GM23338 (cell line): ENCODE data around the gene PCSK2. TPM values are rescaled to one million over a fixed set of nuclear protein-coding genes. Genes with fewer than 3 reads are reported as not detected.

Source experiments
- ATAC-seq: fragments of 200-7000 bp; cut with Tn5 transposase; 3 replicates; pipeline ENCODE4 v1.9.1; 2020
- DNase-seq: peaks from one replicate; pipeline ENCODE4 v3.0.0-alpha.2; 2015; ENCODE audit warnings: low spot score
- H2AFZ ChIP-seq: fragments of 200-600 bp; sonication (generic); 2 replicates; pipeline ENCODE4 v1.8.0; 2016; ENCODE audit warnings: antibody characterized with exemption, mild to moderate bottlenecking, moderate library complexity
- H3F3A ChIP-seq: fragments of 200-600 bp; sonication (generic); replicated peaks from 2 replicates; pipeline ENCODE4 v1.8.0; 2017; ENCODE audit warnings: antibody characterized with exemption, mixed run types, low read depth
- H3K27ac ChIP-seq: fragments of 200-600 bp; sonication (generic); 2 replicates; pipeline ENCODE4 v1.6.1; 2016; ENCODE audit warnings: low read depth
- H3K27me3 ChIP-seq: fragments of 200-600 bp; sonication (generic); 2 replicates; pipeline ENCODE4 v1.8.0; 2016; ENCODE audit warnings: mild to moderate bottlenecking, mixed run types, moderate library complexity; ENCODE audit not compliant: insufficient read depth
- H3K36me3 ChIP-seq: fragments of 200-600 bp; sonication (generic); 2 replicates; pipeline ENCODE4 v1.8.0; 2016; ENCODE audit warnings: mild to moderate bottlenecking; ENCODE audit not compliant: insufficient read depth
- H3K4me1 ChIP-seq: fragments of 200-600 bp; sonication (generic); 2 replicates; pipeline ENCODE4 v1.8.0; 2016; ENCODE audit warnings: mild to moderate bottlenecking, moderate library complexity; ENCODE audit not compliant: insufficient read depth
- H3K4me2 ChIP-seq: fragments of 200-600 bp; sonication (generic); 2 replicates; pipeline ENCODE4 v1.7.1; 2017; ENCODE audit warnings: mixed run types
- H3K4me3 ChIP-seq: fragments of 200-600 bp; sonication (generic); 2 replicates; pipeline ENCODE4 v1.6.1; 2016; ENCODE audit warnings: mixed run types
- H3K79me2 ChIP-seq: fragments of 200-600 bp; sonication (generic); replicated peaks from 2 replicates; pipeline ENCODE4 v1.8.0; 2017; ENCODE audit warnings: mild to moderate bottlenecking; ENCODE audit not compliant: insufficient read depth
- H3K9me2 ChIP-seq: fragments of 200-600 bp; sonication (generic); 2 replicates; pipeline ENCODE4 v1.8.0; 2017; ENCODE audit not compliant: insufficient read depth
- H4K20me1 ChIP-seq: fragments of 200-600 bp; sonication (generic); replicated peaks from 2 replicates; pipeline ENCODE4 v1.8.0; 2017; ENCODE audit warnings: mild to moderate bottlenecking; ENCODE audit not compliant: insufficient read depth
- H3K27ac Mint-ChIP-seq: 2 replicates; pipeline ENCODE4 v1.8.0; 2020; ENCODE audit warnings: inconsistent platforms, mild to moderate bottlenecking, moderate library complexity, mixed read lengths
- H3K27me3 Mint-ChIP-seq: 3 replicates; pipeline ENCODE4 v1.8.0; 2022; ENCODE audit warnings: low read depth, mild to moderate bottlenecking, moderate library complexity, mixed read lengths, inconsistent platforms; ENCODE audit not compliant: insufficient read depth, poor library complexity
- H3K36me3 Mint-ChIP-seq: 3 replicates; pipeline ENCODE4 v1.8.0; 2021; ENCODE audit warnings: low read depth, mild to moderate bottlenecking, inconsistent platforms, moderate library complexity, mixed read lengths
- H3K4me1 Mint-ChIP-seq: 3 replicates; pipeline ENCODE4 v1.8.0; 2020; ENCODE audit warnings: mild to moderate bottlenecking, inconsistent platforms, mixed read lengths
- H3K4me3 Mint-ChIP-seq: 3 replicates; pipeline ENCODE4 v1.8.0; 2021; ENCODE audit warnings: moderate library complexity, mild to moderate bottlenecking, inconsistent platforms, mixed read lengths
- H3K9me3 Mint-ChIP-seq: 3 replicates; pipeline ENCODE4 v1.8.0; 2020; ENCODE audit warnings: moderate library complexity, mild to moderate bottlenecking, inconsistent platforms, mixed read lengths
- CREB1 ChIP-seq: fragments of 250-450 bp; sonication (Bioruptor Pico); IDR thresholded peaks from 2 replicates; pipeline ENCODE4 v1.5.0; 2020; ENCODE audit warnings: low read depth, mild to moderate bottlenecking, moderate library complexity
- EZH2 ChIP-seq: fragments of 200-600 bp; sonication (generic); IDR thresholded peaks from one replicate; pipeline ENCODE4 v1.8.0; 2017; ENCODE audit warnings: antibody characterized with exemption, mild to moderate bottlenecking, low read depth; ENCODE audit not compliant: unreplicated experiment
- EZH2phosphoT487 ChIP-seq: fragments of 200-600 bp; sonication (generic); IDR thresholded peaks from one replicate; pipeline ENCODE4 v1.8.1; 2018; ENCODE audit warnings: antibody characterized with exemption; ENCODE audit not compliant: unreplicated experiment
- JUNB ChIP-seq: IDR thresholded peaks from one replicate; pipeline ENCODE4 v1.6.1; 2016; ENCODE audit warnings: antibody characterized with exemption; ENCODE audit not compliant: unreplicated experiment
- NANOG ChIP-seq: IDR thresholded peaks from 2 replicates; pipeline ENCODE4 v1.6.1; 2016; ENCODE audit warnings: antibody characterized with exemption, borderline replicate concordance
- POLR2AphosphoS5 ChIP-seq: IDR thresholded peaks from 2 replicates; pipeline ENCODE4 v1.6.1; 2016; ENCODE audit warnings: antibody characterized with exemption, low read depth
- STAT1 ChIP-seq: IDR thresholded peaks from one replicate; pipeline ENCODE4 v1.6.1; 2016; ENCODE audit warnings: antibody characterized with exemption; ENCODE audit not compliant: unreplicated experiment
- ZNF114 ChIP-seq: fragments of 250-450 bp; sonication (Bioruptor Pico); IDR thresholded peaks from 2 replicates; pipeline ENCODE4 v1.5.0; 2020; ENCODE audit warnings: mild to moderate bottlenecking, moderate library complexity
- ZNF331 ChIP-seq: fragments of 250-450 bp; sonication (Bioruptor Pico); IDR thresholded peaks from 2 replicates; pipeline ENCODE4 v1.5.0; 2020; ENCODE audit warnings: low read depth, mild to moderate bottlenecking, moderate library complexity
- polyA plus RNA-seq: library from polyadenylated mRNA; unstranded; fragments of >200 nt; fragmentation: Nextera tagmentation; extraction: Ambion mirVana; gene quantifications from 2 replicates; pipeline ENCODE4 v1.2.1, GENCODE V29; 2016
- total RNA-seq: library from RNA; depleted of rRNA; stranded (reverse); fragments of >200 nt; shearing (Covaris generic); gene quantifications from 2 replicates; pipeline ENCODE4 v1.2.3, GENCODE V29; 2014
- TF ChIP-seq, protein P1 (sequence below), 2 experiments: fragments of 200-600 bp in 1 of 2; sonication (generic) in 1 of 2; conservative IDR thresholded peaks; 2 replicates each; pipeline versions ENCODE4 v1.5.1 to v1.6.1; 2016 to 2017; ENCODE audit warnings: antibody characterized with exemption in 2 of 2, low read depth in 2 of 2, mild to moderate bottlenecking in 2 of 2, moderate library complexity in 1 of 2
- TF ChIP-seq, protein P2 (sequence below): IDR thresholded peaks from one replicate; pipeline ENCODE4 v1.6.1; 2018; ENCODE audit warnings: antibody characterized with exemption; ENCODE audit not compliant: unreplicated experiment

PCSK2 gene
- total and polyA plus RNA-seq, 2 experiments from 2014 or later = 0.37 to 1.1 TPM

DNA sequence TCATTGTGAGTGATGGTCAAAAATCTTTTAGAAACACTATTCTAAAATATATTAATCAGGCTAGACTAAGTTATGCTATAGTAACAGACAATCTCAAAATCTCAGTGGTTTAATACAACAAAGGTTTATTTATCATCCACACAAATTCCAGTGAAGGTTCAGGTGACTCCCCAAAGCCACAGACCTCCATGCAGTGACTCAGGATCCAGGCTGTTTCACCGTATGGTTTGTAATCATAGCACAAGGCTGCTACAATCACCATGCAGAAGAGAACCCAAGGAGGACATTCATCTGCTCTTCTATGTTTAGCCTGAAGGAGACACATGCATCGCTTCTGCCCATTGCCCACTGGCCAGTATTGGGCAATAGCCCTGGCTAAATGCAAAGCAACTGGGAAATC lies 258.2 kb downstream of the PCSK2 start:
- H2AFZ ChIP-seq = no peak overlapping the region
- DNase-seq (no peak), ATAC-seq (no peak)
- no peak overlapping the region for H3K4me3 ChIP-seq
- Mint-ChIP-seq H3K27me3 (no peaks in the 10 kb centered on the region), H3K4me1 (no peaks in the 10 kb centered on the region), H3K4me3 (no peak overlapping the region), H3K27ac (no peak overlapping the region), H3K36me3 (no peaks in the 10 kb centered on the region), H3K9me3 (no peaks in the 10 kb centered on the region)
- H4K20me1 ChIP-seq = no peaks in the 10 kb centered on the region
- H3K4me2 ChIP-seq = no peak overlapping the region
- no peak for TF ChIP-seq CREB1 (CRISPR knock-in tag)
- no peak for TF ChIP-seq ZNF331
- no peak for TF ChIP-seq JUNB
- TF ChIP-seq POLR2AphosphoS5 = no peak
- TF ChIP-seq, protein P1, sequence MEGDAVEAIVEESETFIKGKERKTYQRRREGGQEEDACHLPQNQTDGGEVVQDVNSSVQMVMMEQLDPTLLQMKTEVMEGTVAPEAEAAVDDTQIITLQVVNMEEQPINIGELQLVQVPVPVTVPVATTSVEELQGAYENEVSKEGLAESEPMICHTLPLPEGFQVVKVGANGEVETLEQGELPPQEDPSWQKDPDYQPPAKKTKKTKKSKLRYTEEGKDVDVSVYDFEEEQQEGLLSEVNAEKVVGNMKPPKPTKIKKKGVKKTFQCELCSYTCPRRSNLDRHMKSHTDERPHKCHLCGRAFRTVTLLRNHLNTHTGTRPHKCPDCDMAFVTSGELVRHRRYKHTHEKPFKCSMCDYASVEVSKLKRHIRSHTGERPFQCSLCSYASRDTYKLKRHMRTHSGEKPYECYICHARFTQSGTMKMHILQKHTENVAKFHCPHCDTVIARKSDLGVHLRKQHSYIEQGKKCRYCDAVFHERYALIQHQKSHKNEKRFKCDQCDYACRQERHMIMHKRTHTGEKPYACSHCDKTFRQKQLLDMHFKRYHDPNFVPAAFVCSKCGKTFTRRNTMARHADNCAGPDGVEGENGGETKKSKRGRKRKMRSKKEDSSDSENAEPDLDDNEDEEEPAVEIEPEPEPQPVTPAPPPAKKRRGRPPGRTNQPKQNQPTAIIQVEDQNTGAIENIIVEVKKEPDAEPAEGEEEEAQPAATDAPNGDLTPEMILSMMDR (conservative IDR thresholded peaks at IDR 0.05; ENCODE audit: low read depth in 2 of 2) = no peak
- no peaks in the 10 kb centered on the region for H3F3A ChIP-seq
- no peaks in the 10 kb centered on the region for H3K9me2 ChIP-seq
- no peaks in the 10 kb centered on the region for H3K79me2 ChIP-seq
- no peaks in the 10 kb centered on the region for H3K27me3 ChIP-seq
- no peaks in the 10 kb centered on the region for H3K4me1 ChIP-seq
- no peaks in the 10 kb centered on the region for H3K36me3 ChIP-seq
- H3K27ac ChIP-seq = no peak overlapping the region

DNA sequence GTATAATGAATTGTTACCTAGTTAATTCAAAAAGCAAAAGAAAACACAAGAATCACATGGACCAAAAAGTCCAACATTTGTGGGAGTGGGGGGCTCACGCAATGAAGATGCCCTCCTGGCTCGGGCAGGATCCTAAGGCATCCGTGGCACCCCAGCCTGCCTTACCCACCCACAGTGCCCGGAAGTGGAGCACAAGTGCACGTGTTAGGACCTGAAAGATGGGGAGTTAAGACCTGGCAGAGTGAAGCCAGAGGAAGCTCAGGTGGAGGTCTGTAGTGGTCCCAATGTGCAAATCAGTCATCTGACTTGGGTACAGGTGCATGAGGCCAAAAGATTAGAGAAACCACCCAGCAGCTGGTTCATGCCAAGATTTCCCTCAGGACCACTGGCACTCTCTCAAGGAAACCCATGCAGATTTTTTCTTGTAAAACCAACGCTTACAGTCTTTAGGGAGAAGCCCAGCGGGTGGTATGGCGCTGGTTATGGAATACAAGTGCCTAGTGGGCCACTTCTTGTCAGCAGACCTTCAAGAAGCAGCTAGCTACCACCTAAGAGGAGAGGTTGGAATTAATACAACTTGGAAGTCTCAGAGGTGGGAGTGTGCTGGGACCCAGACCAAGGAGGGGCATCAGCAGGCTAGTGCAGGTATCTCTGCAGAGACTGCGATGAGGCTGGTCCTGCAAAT lies 262.2 kb downstream of the PCSK2 start:
- no peak overlapping the region for H3K4me3 Mint-ChIP-seq
- H3K36me3 Mint-ChIP-seq = no peaks in the 10 kb centered on the region; the same call in 2 of the 3 replicates
- H3K27me3 ChIP-seq = no peaks in the 10 kb centered on the region
- ATAC-seq (no peak), DNase-seq (no peak)
- no peak overlapping the region for H3K4me2 ChIP-seq
- no peaks in the 10 kb centered on the region for H3K9me3 Mint-ChIP-seq
- no peaks in the 10 kb centered on the region for H3K4me1 ChIP-seq
- H3F3A ChIP-seq = no peaks in the 10 kb centered on the region
- H3K9me2 ChIP-seq = no peaks in the 10 kb centered on the region
- H3K79me2 ChIP-seq = no peaks in the 10 kb centered on the region
- H4K20me1 ChIP-seq = no peaks in the 10 kb centered on the region
- H3K27me3 Mint-ChIP-seq = no peaks in the 10 kb centered on the region
- no peak overlapping the region for H3K27ac Mint-ChIP-seq
- H3K36me3 ChIP-seq = no peaks in the 10 kb centered on the region
- H2AFZ ChIP-seq = no peak overlapping the region
- no peaks in the 10 kb centered on the region for H3K4me1 Mint-ChIP-seq
- no peak overlapping the region for H3K4me3 ChIP-seq
- no peak overlapping the region for H3K27ac ChIP-seq
- no peak for TF ChIP-seq NANOG
- TF ChIP-seq CREB1 (CRISPR knock-in tag) = no peak
- no peak for TF ChIP-seq EZH2phosphoT487

DNA sequence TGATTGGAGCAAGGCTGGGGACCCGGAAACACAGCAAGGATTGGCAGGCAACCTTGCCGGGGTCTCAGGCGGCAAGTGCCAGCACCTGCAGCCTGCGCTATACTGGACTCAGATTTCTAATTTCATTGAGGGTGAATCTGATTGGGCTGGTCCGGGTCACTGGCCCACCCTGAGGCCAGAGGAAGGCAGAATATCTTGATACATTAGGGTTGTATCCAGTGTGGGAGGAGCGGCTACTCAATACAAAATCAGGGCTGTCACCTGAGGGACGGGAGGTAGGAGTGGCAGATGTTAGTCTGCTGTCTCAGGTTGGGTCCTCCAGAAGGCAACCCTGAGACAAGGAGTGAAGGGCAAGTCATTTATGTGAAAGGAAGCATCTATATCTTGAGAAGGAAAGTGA lies 263.7 kb downstream of the PCSK2 start:
- Histone ChIP-seq H3K4me1 (no peaks in the 10 kb centered on the region), H3K4me3 (no peak overlapping the region), H3K36me3 (no peaks in the 10 kb centered on the region), H3K27ac (no peak overlapping the region), H3K27me3 (no peaks in the 10 kb centered on the region), H2AFZ (no peak overlapping the region), H3F3A (no peaks in the 10 kb centered on the region), H4K20me1 (no peaks in the 10 kb centered on the region), H3K79me2 (no peaks in the 10 kb centered on the region), H3K4me2 (no peak overlapping the region), H3K9me2 (no peaks in the 10 kb centered on the region)
- DNase-seq (no peak), ATAC-seq (no peak)
- Mint-ChIP-seq H3K27me3 (no peaks in the 10 kb centered on the region), H3K4me1 (no peaks in the 10 kb centered on the region), H3K27ac (no peak overlapping the region), H3K4me3 (no peak overlapping the region), H3K36me3 (peaks cover 3% of the 10 kb centered on the region; the same call in 1 of the 3 replicates), H3K9me3 (no peaks in the 10 kb centered on the region)
- TF ChIP-seq NANOG (no peak), CREB1 (CRISPR knock-in tag) (no peak), EZH2phosphoT487 (no peak), JUNB (no peak), ZNF331 (no peak), POLR2AphosphoS5 (no peak), EZH2 (no peak), ZNF114 (CRISPR knock-in tag) (no peak), STAT1 (no peak)
- TF ChIP-seq, protein P2, sequence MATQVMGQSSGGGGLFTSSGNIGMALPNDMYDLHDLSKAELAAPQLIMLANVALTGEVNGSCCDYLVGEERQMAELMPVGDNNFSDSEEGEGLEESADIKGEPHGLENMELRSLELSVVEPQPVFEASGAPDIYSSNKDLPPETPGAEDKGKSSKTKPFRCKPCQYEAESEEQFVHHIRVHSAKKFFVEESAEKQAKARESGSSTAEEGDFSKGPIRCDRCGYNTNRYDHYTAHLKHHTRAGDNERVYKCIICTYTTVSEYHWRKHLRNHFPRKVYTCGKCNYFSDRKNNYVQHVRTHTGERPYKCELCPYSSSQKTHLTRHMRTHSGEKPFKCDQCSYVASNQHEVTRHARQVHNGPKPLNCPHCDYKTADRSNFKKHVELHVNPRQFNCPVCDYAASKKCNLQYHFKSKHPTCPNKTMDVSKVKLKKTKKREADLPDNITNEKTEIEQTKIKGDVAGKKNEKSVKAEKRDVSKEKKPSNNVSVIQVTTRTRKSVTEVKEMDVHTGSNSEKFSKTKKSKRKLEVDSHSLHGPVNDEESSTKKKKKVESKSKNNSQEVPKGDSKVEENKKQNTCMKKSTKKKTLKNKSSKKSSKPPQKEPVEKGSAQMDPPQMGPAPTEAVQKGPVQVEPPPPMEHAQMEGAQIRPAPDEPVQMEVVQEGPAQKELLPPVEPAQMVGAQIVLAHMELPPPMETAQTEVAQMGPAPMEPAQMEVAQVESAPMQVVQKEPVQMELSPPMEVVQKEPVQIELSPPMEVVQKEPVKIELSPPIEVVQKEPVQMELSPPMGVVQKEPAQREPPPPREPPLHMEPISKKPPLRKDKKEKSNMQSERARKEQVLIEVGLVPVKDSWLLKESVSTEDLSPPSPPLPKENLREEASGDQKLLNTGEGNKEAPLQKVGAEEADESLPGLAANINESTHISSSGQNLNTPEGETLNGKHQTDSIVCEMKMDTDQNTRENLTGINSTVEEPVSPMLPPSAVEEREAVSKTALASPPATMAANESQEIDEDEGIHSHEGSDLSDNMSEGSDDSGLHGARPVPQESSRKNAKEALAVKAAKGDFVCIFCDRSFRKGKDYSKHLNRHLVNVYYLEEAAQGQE = no peak
- TF ChIP-seq, protein P1 (conservative IDR thresholded peaks at IDR 0.05; ENCODE audit: low read depth in 2 of 2) = no peak
